NCI-H1930 (cell line): ENCODE measurements around the gene TSSK6.

ENCODE experiments used
- DNase-seq, 2 experiments: peaks; one replicate each; lab custom pipeline; 2025; lab: John Stamatoyannopoulos, UW

Gene TSSK6

DNA sequence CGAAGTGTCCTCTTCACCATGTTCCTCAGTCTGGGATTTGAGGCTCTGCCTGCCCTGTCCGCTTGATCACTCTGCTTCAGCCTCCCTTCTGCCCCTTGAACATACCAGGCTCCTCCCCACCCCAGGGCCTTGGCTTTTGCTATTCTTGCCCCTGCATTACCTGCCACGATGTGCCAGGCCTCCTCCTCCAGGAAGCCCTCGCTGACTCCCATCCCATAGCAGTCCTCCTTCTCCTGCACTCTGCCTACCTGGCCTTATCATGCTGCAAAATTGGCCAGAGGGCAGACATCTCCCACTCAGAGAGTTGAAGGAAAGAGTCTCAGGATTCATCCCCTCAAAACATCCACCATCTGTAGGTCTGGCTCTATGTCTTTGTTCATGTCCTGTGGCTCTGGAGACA, 15.5 kb upstream of the TSSK6 start:
- DNase-seq: no peak

DNA sequence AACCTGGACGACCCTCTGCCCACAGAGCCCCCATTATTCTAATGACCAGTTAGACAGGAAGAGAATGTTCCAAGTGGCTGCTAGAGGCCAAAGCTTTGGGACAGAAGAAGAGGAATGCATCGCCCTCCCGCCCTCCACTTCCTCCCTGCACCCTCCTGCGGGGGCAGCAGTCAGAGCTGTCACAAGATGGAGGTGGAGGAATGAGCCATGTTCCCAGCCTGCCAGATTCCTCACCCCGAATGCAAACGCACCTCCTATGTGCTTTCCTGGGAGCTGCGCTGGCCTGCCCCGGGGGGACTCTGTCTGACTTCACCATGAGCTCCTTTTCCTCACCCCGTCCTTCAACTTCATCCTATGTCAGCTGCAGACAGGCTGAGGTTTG, 15.1 kb upstream of the TSSK6 start:
- DNase-seq: no peak

DNA sequence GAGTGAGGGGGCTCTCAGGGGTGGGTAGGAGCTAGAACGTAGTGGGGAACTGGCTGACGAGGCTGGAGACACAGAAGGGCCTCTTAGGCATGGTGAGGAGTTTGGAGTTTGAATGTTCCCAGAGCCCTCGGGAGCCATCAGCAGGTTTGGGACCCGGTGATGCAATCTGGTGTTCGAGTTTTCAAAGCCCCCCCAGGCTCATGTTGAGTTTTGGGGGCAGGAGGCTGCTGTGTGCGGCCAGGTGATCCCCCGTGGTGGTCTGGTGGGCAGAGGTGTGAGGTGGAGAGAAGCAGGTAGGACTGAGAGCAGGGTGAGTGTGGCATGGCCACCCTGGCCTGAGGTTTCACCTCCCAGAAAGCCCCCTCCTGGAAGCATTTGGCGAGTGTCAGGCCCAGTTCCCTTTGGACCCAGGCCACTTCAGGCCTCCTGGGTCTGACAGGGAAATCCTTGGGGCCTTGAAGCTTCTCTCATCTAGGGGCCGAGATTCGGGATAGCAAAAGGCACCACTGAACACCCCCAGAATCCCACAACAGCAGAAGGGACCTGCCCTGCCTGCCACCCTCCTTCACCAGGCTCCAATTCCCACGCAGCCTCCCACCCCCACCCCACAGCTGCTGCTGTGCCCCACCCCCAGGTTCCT, 14.6 kb upstream of the TSSK6 start:
- DNase-seq: no peak

DNA sequence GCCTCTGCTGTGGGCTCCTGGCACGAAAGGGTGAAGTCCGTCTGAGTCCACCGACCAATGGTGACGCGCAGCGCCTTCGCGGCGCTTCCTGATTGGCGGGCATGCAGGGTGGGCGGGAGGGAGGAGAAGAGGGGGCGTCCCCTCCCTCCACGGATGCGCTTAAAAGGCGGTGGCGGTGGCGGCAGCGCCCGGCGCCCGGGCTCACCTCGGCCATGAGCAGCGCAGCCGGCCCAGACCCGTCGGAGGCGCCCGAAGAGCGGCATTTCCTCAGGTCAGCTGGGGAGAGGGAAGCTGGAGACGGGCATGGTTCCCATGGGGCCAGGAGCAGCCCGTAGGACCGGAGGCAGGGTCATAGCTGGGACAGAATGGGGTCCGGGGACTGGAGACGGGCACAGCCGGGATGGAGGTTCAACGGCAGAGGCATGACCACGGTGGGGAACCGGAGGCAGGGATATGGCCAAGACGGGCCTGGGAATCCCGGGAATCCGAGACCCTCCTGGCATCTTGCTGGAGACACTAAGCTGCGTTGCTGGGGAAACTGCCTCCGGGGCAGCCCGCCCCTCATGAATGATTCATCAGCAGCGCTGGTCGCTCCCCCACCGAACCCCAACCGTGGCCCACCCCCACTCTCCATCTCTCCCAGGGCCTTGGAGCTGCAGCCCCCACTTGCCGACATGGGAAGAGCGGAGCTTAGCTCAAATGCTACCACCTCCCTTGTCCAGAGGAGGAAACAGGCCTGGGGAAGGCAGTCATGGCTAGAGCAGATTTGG, 13.6 kb upstream of the TSSK6 start, which contains the start of gene YJEFN3:
YJEFN3 (plus strand) TSS at position 191 of the 770 bp plus-strand sequence; CDS start at position 213, 22 bp downstream.
- no peak for DNase-seq

DNA sequence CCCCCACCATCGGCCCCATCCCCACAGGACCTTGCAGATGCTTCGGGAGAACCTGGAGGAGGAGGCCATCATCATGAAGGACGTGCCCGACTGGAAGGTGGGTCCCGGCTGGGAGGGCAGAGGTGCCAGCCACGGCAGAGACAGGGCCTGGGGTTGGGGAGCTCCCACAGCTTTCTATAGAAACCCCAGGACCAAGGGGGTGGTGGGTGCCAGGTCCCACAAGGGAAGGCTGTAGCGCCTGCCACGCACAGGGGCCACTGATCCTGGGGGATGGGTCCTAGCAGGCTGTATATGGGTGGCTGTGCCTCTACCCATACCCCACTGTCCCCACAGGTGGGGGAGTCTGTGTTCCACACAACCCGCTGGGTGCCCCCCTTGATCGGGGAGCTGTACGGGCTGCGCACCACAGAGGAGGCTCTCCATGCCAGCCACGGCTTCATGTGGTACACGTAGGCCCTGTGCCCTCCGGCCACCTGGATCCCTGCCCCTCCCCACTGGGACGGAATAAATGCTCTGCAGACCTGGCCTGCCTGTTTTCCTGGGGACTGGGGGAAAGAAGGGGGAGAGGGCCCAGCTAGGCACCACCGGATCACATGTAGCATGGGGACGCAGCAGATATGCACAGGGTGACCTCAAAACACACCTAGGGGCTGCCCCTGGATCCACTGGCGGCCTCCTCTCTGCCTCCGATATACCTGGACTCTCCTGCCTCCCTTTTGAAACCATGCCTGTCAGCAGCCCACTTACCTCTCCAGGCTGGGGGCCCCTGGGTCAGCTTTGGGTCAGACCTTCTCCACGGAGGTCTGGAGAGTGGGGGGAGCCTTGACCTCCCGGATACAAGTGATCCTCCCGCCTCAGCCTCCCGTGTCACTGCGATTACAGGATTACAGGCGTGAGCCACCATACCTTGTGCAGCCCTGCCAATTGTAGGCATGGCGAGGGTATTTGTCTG, 12.6 kb upstream of the TSSK6 start:
- DNase-seq: no peak

DNA sequence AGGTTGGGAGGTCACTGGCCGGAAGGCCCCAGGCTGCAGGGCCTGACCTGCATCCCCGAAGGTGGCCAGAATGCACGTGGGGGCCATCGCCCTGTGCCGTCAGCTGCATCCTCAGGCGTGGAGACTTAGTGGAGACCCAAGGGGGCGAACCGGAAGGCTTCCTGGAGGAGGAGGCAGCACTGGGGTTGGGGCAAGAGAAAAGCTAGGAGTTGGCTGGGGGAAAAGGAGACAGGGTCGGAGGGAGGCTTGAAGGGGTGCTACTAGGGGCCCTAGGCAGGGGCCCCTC, 12.0 kb upstream of the TSSK6 start:
- DNase-seq: no peak

DNA sequence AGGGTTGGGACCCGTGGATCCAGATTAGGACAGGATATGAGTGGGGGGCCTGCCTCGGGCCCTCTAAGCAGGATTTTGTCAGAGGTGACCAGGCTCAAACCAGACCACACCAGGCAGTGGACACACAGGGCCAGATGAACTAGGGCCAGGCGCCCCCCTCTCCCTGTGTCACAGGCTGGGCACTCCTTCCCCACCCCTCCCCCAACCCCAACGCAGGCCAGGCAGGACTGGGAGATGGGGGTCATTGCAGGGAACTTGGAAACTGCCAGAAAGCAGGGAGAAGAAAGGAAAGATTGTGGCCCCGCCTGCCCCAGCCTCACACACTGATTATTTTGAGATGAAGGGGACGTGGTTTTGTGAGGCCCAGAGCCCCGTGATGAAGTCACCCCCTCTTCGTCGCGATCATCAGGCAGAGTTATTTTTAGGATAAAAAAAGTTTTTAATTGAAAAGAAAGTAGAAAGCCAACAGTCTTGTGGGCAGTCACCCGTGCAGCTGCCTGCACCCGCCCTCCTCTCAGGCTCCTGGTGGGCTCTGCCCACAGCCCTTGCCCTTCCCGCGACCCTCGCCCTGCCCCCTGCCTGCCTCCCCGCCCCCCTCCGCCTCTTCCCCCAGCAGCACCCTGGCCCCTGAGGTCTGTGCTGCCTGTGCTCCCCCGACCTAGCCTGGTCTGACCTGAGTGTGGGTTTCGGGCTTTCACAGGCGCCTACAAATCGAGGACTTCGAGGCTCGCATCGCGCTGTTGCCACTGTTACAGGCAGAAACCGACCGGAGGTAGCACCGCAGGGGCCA, 11.4 kb upstream of the TSSK6 start:
- no peak for DNase-seq

DNA sequence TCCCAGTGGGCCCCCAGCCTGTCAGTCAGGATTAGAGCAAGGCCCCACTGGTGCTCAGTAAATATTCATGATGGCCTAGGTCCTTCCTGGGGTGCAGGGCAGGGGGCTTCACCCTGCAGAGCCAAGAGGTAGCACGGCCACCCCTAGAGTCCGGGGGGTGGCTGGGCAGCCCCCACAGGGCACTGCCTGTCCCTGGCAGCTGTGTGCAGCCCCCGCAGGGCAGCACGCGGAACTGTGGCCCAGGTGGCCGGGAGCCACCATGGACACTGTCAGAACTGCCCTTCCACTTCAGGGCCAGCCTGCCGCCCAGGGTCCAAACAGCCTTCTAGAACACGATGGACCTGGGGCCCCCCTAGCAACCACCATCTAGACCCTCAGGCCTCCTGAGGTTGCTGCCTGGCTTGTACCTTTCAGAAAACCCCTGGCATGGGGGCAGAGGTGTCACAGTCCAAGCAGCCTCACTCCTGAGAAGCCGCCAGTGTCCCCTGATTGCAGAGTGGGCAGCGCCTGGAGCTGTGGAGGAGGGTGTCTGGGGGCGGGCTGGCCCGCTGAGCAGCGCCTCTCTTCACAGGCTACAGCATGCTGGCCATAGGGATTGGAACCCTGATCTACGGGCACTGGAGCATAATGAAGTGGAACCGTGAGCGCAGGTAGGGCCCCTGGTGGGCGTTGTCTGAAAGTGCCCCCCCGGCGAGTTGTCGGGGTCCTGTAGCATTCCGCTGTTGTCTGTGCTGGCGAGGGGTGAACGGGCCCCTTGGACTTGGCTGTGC, 10.4 kb upstream of the TSSK6 start:
- no peak for DNase-seq

DNA sequence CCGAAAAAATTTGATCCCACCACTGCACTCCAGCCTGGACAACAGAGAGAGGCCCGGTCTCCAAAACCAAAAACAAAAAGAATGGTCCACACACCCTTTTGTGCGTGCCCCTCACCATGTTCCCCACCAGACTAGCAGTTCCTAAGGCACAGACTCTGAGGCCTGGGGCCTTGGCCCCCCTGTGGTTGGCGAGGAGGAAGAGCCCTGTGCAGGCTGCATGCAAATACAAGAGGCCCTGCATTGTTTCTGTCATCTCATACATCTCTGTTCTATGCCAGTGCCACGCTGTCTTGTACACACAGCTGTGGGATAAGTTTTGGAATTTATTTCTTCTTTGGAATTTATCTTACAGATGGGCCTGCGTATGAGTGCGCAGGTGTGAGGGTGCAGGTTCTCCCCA, 8.7 kb upstream of the TSSK6 start:
- no peak for DNase-seq

DNA sequence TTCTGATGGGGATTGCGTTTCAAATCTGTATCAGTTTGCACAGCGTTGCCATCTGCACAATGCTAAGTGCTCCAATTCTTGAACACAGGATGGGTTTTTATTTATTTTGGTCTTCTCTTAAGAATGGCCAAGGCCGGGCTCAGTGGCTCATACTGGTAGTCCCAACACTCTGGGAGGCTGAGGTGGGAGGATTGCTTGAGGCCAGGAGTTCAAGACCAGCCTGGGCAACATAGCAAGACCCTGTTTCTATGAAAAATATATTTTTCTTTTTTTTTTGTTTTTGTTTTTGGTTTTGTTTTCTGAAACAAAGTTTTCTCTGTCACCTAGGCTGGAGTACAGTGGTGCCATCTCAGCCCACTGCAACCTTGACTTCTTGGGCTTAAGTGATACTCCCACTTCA, 7.8 kb upstream of the TSSK6 start:
- DNase-seq: no peak

DNA sequence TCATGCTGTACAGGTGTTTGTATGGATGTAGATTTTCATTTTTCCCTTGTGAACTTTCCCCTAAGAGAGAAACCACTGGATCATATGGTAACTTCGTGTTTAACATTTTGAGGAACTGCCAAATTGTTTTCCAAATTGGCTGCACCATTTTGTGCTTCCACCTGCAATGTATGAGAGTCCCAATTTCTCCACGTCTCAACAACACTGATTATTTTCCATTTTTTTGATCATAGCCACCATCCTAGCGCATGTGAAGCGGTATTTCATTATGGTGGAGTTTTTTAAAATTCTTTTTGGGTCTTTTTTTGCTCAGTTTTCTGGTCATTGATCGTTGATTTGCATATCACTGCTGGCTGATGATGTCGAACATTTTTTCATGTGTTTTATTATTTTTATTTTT, 5.6 kb upstream of the TSSK6 start:
- DNase-seq: no peak

DNA sequence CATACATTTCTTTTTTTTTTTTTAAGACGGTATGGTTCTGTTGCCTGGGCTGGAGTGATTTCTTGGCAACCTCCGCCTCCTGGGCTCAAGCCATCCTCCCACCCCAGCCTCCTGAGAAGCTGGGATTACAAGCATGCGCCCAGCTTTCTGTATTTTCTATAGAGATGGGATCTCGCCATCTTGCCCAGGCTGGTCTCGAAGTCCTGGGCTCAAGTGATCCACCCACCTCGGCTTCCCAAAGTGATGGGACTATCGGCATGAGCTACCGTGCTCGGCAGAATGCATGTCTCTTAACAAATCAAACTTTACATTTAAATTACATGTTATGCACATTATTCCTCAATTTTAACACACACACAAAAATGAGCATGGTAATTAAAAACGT, 1.9 kb upstream of the TSSK6 start:
- DNase-seq: no peak

DNA sequence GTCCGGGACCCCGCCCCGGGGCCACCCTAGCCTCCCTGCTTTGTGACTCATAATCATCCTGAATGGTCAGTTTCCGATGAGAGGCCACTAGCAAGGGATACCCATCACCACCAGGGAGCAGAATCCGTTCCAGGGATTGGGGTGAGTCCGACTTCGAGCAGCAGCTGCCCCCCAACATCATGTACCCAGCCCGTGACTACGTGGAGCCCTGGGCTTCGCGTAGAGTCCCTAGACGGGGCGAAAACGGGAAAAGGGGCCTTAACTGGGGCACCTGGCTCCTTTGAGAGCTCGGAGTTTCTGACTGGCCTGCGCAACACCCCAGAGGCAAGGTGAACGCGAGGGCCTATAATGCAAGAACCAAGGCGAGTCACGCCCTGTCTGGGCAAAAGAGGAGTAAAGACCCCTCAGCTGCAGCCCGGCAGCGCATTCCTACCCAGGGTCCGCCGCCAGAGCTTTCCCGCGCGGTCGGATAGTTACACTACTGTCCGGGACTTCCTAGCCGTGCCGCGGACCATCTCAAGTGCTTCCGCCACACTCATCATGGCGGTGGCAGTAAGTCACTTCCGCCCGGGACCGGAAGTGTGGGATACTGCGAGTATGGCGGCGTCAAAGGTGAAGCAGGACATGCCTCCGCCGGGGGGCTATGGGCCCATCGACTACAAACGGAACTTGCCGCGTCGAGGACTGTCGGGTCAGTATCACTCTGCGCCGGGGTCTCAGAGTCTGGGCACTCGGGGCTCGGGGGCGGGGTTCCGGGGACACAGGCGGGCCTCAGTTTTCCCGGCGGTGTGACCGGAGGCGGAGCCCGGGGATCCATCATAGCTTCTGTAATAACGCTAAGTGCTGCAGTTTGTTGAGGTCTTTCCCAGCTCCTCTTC, 533 bp upstream of the TSSK6 start, which contains the start of gene NDUFA13:
NDUFA13 (plus strand) TSS at position 584 of the 878 bp plus-strand sequence; CDS start at position 598, 14 bp downstream.
- peak; percentile 59 to 81 for DNase-seq

DNA sequence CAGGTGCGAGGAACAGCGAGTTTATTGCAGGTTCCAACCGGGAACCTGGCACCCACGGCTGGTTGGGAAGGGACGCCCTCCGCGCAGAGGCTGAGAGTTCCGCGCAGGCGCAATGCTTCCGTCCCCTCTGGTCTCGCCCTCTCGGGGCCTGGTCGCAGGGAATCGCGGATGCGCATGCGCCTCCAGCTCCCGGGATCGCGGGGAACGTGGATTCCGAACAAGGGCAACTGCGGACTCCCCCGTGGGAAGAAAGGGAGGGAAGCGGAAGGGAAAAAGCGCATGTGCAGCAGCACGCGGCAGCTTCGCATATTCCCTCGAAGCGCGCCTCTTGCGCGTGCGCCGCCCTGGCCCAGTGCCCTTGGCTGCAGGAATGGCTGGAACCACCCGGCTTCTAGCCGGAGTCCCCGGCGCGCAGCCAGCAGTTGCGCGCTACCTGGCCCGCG, 1.1 kb downstream of the TSSK6 start:
- DNase-seq: no peak

DNA sequence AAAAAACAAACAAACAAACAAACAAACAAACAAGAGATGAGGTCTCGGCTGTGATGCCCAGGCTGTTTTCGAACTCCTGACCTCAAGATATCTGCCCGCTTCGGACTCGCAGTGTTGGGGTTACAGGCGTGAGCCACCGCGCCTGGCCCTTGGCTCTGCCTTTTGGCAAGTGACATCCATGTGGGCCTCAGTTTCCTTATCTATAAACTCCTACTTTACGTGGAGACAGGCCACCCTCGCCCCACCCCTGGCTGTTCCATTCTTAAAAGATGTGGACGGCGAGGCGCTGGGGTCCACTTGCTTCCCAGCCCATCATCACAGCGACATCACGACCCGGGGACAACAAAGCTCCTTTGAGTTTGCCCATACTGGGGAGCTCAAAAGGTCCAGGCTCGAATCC, 1.7 kb downstream of the TSSK6 start:
- no peak for DNase-seq

DNA sequence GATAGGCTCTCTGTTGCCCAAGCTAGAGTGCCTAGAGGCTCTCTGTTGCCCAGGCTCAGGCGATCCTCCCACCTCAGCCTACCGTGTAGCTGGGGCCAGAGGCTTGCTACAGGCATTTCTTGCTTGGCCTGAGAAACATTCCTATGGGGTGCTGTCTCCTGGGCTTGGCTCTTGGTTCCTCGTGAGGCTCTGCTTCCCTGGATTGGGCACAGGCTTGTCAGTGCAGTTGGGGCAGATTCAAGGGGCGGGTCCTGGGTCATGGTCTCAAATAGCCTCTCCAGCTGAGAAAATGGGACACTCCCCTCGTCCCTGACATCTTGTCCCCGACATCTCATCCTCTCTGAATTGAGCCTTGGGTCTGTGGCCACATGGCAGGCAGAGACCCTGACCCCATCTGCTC, 4.9 kb downstream of the TSSK6 start:
- no peak for DNase-seq

DNA sequence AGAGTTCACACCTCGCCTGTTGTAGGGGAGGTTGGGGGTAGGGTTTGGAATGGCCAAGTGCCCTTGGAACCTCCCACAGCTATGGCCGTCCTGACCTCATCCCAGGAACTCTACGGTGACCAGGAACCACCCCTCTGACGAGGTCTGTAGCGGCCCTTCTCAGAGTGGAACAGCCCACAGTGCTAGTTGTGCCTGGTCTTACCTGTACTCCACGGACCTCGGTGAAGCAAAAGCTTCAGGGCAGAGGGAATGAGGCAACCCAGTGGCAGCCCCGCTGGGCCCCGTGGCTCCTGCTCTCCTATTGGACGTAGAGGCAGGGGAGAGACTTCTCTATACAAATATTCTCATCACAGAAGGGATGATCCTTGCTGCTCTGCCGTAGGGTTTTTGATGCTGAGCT, 7.1 kb downstream of the TSSK6 start:
- no peak for DNase-seq

DNA sequence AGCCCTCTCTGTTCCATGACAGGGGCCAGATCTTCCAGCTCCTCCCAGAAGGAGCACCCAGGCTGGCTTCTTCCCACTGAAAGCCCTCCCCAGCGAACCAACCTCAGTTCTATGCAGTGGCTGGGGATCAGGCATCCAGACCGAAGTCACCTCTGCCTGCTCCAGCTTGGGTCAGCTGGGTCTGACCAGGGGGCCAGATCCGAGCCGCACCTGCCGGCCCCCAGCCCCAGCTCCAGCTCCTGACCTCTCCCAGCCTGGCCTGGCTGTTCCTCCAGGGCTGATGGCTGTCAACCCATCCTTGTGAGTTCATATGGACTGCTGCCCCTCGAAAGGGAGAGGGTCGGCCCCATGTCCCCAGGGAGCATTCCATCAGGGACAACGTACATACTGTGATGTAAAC, 8.0 kb downstream of the TSSK6 start:
- no peak for DNase-seq

DNA sequence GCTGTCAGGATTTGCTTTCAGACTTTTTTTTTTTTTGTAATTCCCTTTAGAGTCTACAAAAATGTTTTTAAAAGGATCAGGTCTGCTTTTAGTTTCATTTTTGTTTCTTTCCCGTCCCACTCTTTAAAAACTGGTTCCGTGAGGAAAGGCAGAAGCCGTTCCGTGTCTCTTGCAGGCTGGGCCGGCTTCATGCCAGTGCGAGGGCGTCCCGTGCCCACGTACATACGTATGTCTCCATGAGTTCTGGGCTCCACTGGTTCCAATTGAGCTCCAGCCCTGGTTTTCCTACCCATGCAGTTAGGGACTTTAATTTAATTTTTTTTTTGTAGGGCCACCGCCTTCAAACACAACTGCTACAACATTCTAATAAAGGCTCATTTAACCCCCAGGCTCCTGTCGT, 8.8 kb downstream of the TSSK6 start:
- DNase-seq: no peak

DNA sequence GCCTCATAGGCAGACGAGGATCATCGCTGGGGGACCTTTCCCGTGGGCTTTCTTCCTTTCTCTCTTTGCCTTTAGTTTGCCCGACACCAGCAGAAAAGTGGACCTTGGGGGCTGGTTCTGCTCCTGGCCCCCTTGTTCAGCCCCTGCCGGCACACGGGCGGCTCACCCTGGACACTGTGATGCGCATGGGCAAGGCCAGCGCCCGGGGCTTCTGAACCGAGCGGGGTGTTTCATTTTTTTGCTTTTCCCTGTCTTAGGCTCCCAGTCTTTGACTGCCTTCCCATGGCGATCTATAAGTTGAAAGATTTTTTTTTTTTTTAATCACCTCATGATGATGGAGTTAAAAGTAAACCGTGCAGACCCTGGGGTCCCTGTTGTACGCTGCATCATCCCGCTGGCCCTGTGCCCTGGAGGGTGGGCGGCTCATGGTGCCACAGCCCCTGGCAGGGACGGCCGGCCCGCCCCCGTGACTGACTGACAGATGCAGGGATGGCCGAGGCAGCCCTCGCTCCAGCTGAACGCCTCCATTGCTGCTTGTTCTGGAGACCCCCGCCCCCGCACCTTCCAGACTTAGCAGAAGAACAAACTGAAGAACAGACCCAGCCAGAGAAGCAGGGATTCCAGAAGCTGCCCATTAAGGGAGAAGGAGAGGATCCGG, 9.6 kb downstream of the TSSK6 start:
- no peak for DNase-seq
